Stomach (tissue), 9 donors: ENCODE data around the gene DPH7. TPM values are rescaled to one million over a fixed set of nuclear protein-coding genes. Genes with fewer than 3 reads are reported as not detected.
"Not testable (repeated sequence)": the region's sequence is repeated elsewhere in the genome, so short reads cannot be mapped to it uniquely, and the experiment has no call there.

Experiments
- DNase-seq, 2 donors: peaks; one replicate each; pipeline versions ENCODE4 v3.0.0 to v3.0.0-alpha.2; 2013 to 2019
- H3K27ac ChIP-seq, 5 donors: fragments of 200-600 bp in 4 of 5; sonication (generic) in 4 of 5; one replicate each; pipeline ENCODE4 v1.5.1; 2013 to 2019; ENCODE audit warnings: mild to moderate bottlenecking in 1 of 5, moderate library complexity in 1 of 5
- H3K27me3 ChIP-seq, 3 donors: fragments of 200-600 bp; sonication (generic); one replicate each; pipeline ENCODE4 v1.5.1; 2017 to 2019; ENCODE audit warnings: mixed run types in 1 of 3
- H3K36me3 ChIP-seq, 4 donors: fragments of 200-600 bp; sonication (generic); 1 replicate in 3 of 4; 2 replicates in 1 of 4; pipeline ENCODE4 v1.5.1; 2016 to 2019
- H3K4me1 ChIP-seq, 4 donors: fragments of 200-600 bp; sonication (generic); one replicate each; pipeline ENCODE4 v1.5.1; 2016 to 2019
- H3K4me3 ChIP-seq, 4 donors: fragments of 200-600 bp; sonication (generic) in 3 of 4; one replicate each; pipeline ENCODE4 v1.5.1; 2016 to 2019; ENCODE audit warnings: mild to moderate bottlenecking in 1 of 4
- H3K9me3 ChIP-seq, 4 donors: fragments of 200-600 bp; sonication (generic); one replicate each; pipeline ENCODE4 v1.5.1; 2016 to 2019
- EP300 ChIP-seq: sonication (generic); formaldehyde crosslinking; IDR thresholded peaks from one replicate; pipeline ENCODE4 v1.6.1; 2017; ENCODE audit warnings: antibody characterized with exemption
- POLR2A ChIP-seq, 4 donors: fragments of 450-650 bp; IDR thresholded peaks; one replicate each; pipeline ENCODE4 v1.6.1; 2016; ENCODE audit warnings: antibody characterized with exemption in 4 of 4, control low read depth in 2 of 4, mild to moderate bottlenecking in 1 of 4, moderate library complexity in 1 of 4
- POLR2AphosphoS5 ChIP-seq, 3 donors: sonication (generic); formaldehyde crosslinking; IDR thresholded peaks; one replicate each; pipeline ENCODE4 v1.6.1; 2016; ENCODE audit warnings: antibody characterized with exemption in 3 of 3
- WGBS, 5 donors: extraction: QIAGEN DNeasy Blood & Tissue Kit in 3 of 5; methylation state at CpG; one replicate each; pipeline versions ENCODE4 v1.1.5 to v1.1.7; 2013 to 2018; 5-methylcytosine and 5-hydroxymethylcytosine counted together
- intact Hi-C: fragments of 100-400 bp; cut with DNase I; formaldehyde crosslinking; loops from one replicate; pipeline ENCODE4 v1.15.1; 2023; ENCODE audit warnings: low total_unique reads
- polyA plus RNA-seq, 3 donors: library from polyadenylated mRNA; stranded (reverse); fragments of 200-250 nt; gene quantifications; one replicate each; pipeline ENCODE4 v1.2.3, GENCODE V29; 2013
- total RNA-seq, 5 donors: library from RNA; depleted of rRNA; stranded (reverse); fragments of >200 nt; gene quantifications; one replicate each; pipeline versions ENCODE4 v1.1.0 to v1.2.3, GENCODE V29; 2014 to 2016
- TF ChIP-seq, protein P1 (sequence below), 7 experiments: fragments of 450-650 bp in 4 of 7; fragments of 200-600 bp in 3 of 7; sonication (generic) in 3 of 7; IDR thresholded peaks; one replicate each; pipeline ENCODE4 v1.5.1; 2016 to 2019; ENCODE audit warnings: antibody characterized with exemption in 7 of 7, control low read depth in 2 of 7, mild to moderate bottlenecking in 1 of 7
- donor health status: healthy with polysubstance abuse.
- donor health status: Bipolar disorder and iron deficiency.
- donor health status: healthy.

DPH7 gene
- total and polyA plus RNA-seq, 8 donors: 14.3 to 134 (median 23.8) TPM

DNA sequence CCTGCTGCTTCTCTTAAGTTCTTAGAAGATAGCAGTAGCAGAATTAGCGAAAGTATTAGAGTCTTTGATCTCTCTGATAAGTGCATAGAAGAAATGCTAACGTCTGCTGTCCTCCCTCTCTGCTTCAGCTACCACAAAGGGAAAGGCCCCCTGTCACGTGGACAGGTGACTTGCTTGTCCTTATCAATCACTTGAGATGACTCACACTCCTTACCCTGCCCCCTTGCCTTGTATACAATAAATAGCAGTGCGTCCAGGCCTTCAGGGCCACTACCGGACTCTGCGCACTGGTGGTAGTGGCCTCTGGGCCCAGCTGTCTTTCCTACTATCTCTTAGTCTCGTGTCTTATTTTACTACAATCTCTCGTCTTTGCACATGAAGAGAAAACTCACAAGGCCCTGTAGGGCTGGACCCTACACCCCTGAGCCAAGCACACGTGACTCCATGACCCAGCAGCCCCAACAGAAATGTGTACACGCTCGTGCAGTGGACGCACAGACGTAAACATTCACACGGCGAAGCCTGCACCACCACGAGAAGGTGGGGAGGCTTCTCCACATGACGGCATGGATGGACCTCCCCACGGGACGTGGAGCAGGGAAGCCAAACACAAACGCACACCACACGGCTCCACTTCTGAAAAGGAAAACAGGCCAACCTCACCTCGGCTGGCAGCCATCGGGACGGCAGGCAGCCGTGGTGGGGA is 66.8 kb downstream of the DPH7 start:
- no peaks in the 10 kb centered on the region for H3K9me3 ChIP-seq
- no peaks in the 10 kb centered on the region for H3K27me3 ChIP-seq
- DNase-seq: peak; percentile 37 to 56
- no peak overlapping the region for H3K27ac ChIP-seq
- H3K4me3 ChIP-seq: no peak overlapping the region
- peak in 1 of 3 donors; percentile 14 for TF ChIP-seq POLR2AphosphoS5 (IDR thresholded peaks at IDR 0.05)
- no peak for TF ChIP-seq EP300
- no peaks in the 10 kb centered on the region for H3K4me1 ChIP-seq
- intact Hi-C loops: no loop called here
- 75 to 81% (median 79%) methylated on average over 22 to 25 of the region's 25 CpGs for WGBS, 5 donors
- peaks cover 0 to 32% (median 9%) of the 10 kb centered on the region in 4 donors for H3K36me3 ChIP-seq

DNA sequence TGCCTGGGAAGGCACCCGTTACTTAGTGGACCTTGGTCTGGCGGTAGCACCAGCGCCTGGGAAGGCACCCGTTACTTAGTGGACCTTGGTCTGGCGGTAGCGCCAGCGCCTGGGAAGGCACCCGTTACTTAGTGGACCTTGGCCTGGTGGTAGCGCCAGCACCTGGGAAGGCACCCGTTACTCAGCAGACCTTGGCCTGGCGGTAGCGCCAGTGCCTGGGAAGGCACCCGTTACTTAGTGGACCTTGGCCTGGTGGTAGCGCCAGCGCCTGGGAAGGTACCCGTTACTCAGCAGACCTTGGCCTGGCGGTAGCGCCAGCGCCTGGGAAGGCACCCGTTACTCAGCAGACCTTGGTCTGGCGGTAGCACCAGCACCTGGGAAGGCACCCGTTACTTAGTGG is 67.6 kb downstream of the DPH7 start:
- H3K36me3 ChIP-seq: peaks cover 0 to 32% (median 9%) of the 10 kb centered on the region in 4 donors
- intact Hi-C loops, H3K9me3 ChIP-seq, DNase-seq, H3K27me3 ChIP-seq, H3K27ac ChIP-seq, H3K4me3 ChIP-seq, H3K4me1 ChIP-seq: not testable (repeated sequence)
- WGBS, 5 donors: 85 to 98% (median 96%) methylated on average over 19 to 22 of the region's 22 CpGs

DNA sequence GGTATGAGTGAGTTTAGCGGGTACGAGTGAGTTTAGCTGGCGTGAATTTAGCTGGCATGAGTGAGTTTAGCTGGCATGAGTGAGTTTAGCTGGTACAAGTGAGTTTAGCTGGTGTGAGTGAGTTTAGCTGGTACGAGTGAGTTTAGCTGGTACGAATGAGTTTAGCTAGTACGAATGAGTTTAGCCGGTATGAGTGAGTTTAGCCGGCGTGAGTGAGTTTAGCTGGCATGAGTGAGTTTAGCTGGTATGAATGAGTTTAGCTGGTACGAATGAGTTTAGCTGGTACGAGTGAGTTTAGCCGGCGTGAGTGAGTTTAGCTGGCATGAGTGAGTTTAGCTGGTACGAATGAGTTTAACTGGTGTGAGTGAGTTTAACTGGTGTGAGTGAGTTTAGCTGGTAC is 69.5 kb downstream of the DPH7 start:
- peaks cover 0 to 8% (median 0%) of the 10 kb centered on the region in 4 donors for H3K4me1 ChIP-seq
- DNase-seq: no peak
- TF ChIP-seq, protein P1, sequence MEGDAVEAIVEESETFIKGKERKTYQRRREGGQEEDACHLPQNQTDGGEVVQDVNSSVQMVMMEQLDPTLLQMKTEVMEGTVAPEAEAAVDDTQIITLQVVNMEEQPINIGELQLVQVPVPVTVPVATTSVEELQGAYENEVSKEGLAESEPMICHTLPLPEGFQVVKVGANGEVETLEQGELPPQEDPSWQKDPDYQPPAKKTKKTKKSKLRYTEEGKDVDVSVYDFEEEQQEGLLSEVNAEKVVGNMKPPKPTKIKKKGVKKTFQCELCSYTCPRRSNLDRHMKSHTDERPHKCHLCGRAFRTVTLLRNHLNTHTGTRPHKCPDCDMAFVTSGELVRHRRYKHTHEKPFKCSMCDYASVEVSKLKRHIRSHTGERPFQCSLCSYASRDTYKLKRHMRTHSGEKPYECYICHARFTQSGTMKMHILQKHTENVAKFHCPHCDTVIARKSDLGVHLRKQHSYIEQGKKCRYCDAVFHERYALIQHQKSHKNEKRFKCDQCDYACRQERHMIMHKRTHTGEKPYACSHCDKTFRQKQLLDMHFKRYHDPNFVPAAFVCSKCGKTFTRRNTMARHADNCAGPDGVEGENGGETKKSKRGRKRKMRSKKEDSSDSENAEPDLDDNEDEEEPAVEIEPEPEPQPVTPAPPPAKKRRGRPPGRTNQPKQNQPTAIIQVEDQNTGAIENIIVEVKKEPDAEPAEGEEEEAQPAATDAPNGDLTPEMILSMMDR (IDR thresholded peaks at IDR 0.05): no peak
- no peak for TF ChIP-seq POLR2AphosphoS5 (IDR thresholded peaks at IDR 0.05)
- TF ChIP-seq POLR2A (IDR thresholded peaks at IDR 0.05): no peak
- no peak for TF ChIP-seq EP300
- no peak overlapping the region for H3K4me3 ChIP-seq
- 84 to 95% (median 90%) methylated on average over 14 of the region's 14 CpGs for WGBS, 5 donors
- peaks cover 0 to 25% (median 10%) of the 10 kb centered on the region in 4 donors for H3K36me3 ChIP-seq
- no peaks in the 10 kb centered on the region for H3K27me3 ChIP-seq
- no peaks in the 10 kb centered on the region for H3K9me3 ChIP-seq
- no peak overlapping the region for H3K27ac ChIP-seq
- intact Hi-C loops: no loop called here

DNA sequence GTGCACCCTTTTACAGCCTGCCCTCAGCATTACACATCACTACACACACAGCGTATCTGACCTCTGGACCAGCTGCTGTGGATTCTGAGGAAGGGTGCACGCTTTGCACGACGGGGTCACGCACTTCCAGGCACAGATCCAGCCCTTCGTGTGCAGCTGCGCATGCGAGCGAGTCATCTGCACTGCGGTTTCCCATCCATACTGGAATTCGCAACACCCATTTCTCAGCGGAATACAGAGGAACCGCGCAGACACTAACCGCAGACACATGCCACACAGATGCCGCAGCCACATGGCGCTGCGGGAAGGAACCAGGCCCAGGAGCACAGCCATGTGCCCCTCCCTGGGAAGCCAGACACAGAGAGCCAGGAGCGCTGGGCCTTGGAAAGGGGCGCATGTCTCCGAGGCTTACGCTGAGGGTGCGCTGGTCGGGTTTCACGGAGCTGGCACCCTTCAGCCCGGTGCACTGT is 72.0 kb downstream of the DPH7 start:
- no peaks in the 10 kb centered on the region for H3K27me3 ChIP-seq
- no peak for DNase-seq
- H3K4me1 ChIP-seq: peaks cover 0 to 8% (median 0%) of the 10 kb centered on the region in 4 donors
- H3K36me3 ChIP-seq: peaks cover 0 to 19% (median 9%) of the 10 kb centered on the region in 4 donors
- H3K27ac ChIP-seq: no peak overlapping the region
- H3K9me3 ChIP-seq: no peaks in the 10 kb centered on the region
- H3K4me3 ChIP-seq: no peak overlapping the region
- TF ChIP-seq EP300 (no peak), POLR2AphosphoS5 (IDR thresholded peaks at IDR 0.05) (no peak), POLR2A (IDR thresholded peaks at IDR 0.05) (no peak)
- TF ChIP-seq, protein P1 (IDR thresholded peaks at IDR 0.05): no peak
- WGBS, 5 donors: 84 to 95% (median 91%) methylated on average over 25 to 26 of the region's 26 CpGs
- intact Hi-C loops: no loop called here

DNA sequence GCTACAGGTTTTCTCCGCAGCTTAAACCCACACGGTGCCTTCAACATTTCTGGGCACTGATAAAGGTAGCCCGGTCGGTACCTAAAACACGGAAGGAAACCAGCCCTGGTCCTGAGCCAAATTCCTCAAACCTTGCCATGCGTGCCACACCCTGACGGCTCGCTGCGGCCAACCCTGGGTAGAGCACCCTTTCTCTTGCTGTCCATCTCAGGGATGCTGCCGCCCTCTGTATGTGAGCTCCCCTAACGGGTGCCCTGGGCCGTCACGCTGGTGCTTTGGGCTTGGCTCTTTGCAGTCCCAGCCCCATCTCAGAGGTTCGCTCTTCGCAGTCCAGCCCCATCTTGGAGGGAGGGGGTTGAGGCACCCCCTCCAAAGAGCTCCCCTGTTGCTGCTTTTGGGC is 72.5 kb downstream of the DPH7 start:
- peak in 1 of 2 donors; percentile 71 for DNase-seq
- TF ChIP-seq POLR2A (IDR thresholded peaks at IDR 0.05) (no peak), EP300 (no peak), POLR2AphosphoS5 (IDR thresholded peaks at IDR 0.05) (no peak)
- TF ChIP-seq, protein P1 (IDR thresholded peaks at IDR 0.05): no peak
- no peaks in the 10 kb centered on the region for H3K9me3 ChIP-seq
- intact Hi-C loops: no loop called here
- H3K4me1 ChIP-seq: peaks cover 0 to 8% (median 0%) of the 10 kb centered on the region in 4 donors
- 61 to 76% (median 66%) methylated on average over 7 to 15 of the region's 15 CpGs for WGBS, 5 donors
- H3K27me3 ChIP-seq: no peaks in the 10 kb centered on the region
- no peak overlapping the region for H3K4me3 ChIP-seq
- peaks cover 0 to 21% (median 12%) of the 10 kb centered on the region in 4 donors for H3K36me3 ChIP-seq
- no peak overlapping the region for H3K27ac ChIP-seq
